Esophagus (tissue), 2 donors: Measurements from ENCODE around the gene SPECC1. TPM values are rescaled to one million over a fixed set of nuclear protein-coding genes. Genes with fewer than 3 reads are reported as not detected.

Experiments
- H3K27ac ChIP-seq, 2 donors: one replicate each; pipeline ENCODE4 v1.5.1; 2013; ENCODE audit warnings: low read depth in 2 of 2, mild to moderate bottlenecking in 2 of 2, inconsistent platforms in 1 of 2, low read length in 1 of 2, moderate library complexity in 1 of 2
- H3K27me3 ChIP-seq, 2 donors: one replicate each; pipeline ENCODE4 v1.6.1; 2013; ENCODE audit warnings: low read length in 2 of 2, control low read depth in 1 of 2, mild to moderate bottlenecking in 1 of 2; ENCODE audit not compliant: insufficient read depth in 2 of 2, control insufficient read depth in 1 of 2
- H3K36me3 ChIP-seq, 2 donors: one replicate each; pipeline ENCODE4 v1.6.1; 2013; ENCODE audit warnings: low read length in 1 of 2; ENCODE audit not compliant: control insufficient read depth in 2 of 2, insufficient read depth in 2 of 2
- H3K4me1 ChIP-seq, 2 donors: one replicate each; pipeline ENCODE4 v1.6.1; 2013; ENCODE audit warnings: low read length in 1 of 2; ENCODE audit not compliant: control insufficient read depth in 2 of 2, insufficient read depth in 2 of 2
- H3K4me3 ChIP-seq, 2 donors: one replicate each; pipeline ENCODE4 v1.5.1; 2013; ENCODE audit warnings: low read length in 2 of 2, mild to moderate bottlenecking in 2 of 2, low read depth in 1 of 2, moderate library complexity in 1 of 2
- H3K9me3 ChIP-seq, 2 donors: one replicate each; pipeline ENCODE4 v1.6.1; 2013; ENCODE audit warnings: mild to moderate bottlenecking in 2 of 2, low read depth in 1 of 2, low read length in 1 of 2, moderate library complexity in 1 of 2; ENCODE audit not compliant: control insufficient read depth in 2 of 2, insufficient read depth in 1 of 2
- WGBS, 2 donors: extraction: QIAGEN DNeasy Blood & Tissue Kit; methylation state at CpG; one replicate each; pipeline ENCODE4 v1.1.7; 2013; 5-methylcytosine and 5-hydroxymethylcytosine counted together
- polyA plus RNA-seq, 2 donors: library from polyadenylated mRNA; stranded (reverse); fragments of 200-250 nt; gene quantifications; one replicate each; pipeline ENCODE4 v1.2.3, GENCODE V29; 2013
- donor health status: healthy with polysubstance abuse.
- donor health status: Bipolar disorder and iron deficiency.

Gene SPECC1
- polyA plus RNA-seq, 2 donors: 7.4 to 19.8 TPM

DNA sequence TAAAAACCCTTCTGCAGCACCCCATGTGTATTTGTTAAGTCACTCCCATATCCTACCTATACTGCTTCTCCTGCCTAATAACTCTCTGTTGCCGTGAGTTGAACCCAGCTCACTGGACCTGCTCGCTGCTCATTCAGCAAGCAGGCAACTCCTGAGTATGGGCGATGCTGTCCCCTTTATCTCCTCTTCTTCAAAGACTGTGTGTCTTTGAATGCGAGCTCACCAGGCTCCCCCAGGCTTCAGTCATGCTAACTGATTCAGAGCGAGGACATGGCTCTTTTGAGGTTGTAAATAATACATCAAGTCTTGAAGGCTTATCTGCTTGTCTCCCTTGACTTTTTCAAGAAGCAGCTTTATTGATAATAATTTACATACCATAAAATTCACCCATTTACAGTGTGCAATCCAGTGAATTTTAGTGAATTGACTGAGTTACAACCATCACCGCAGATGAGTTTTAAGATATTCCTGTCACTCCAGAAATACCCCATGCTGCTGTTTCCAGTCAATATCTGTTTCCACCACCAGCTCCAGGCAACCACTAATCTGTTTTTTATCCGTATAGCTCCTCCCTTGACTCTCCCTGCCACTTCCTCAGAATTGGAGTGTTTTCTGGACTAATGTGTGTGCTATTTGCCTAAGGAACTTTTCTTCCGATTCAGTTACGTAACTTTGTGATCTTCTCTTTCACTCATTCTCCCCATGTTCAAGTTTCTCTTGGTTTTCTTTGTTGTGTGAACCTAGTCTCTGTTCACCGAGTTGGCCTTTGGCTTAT, 132.2 kb downstream of the SPECC1 start:
- WGBS, 2 donors: 65 to 66% methylated on average over 10 of the region's 10 CpGs
- no peak overlapping the region for H3K27ac ChIP-seq
- H3K4me1 ChIP-seq: no peaks in the 10 kb centered on the region
- no peaks in the 10 kb centered on the region for H3K27me3 ChIP-seq
- no peak overlapping the region for H3K4me3 ChIP-seq
- no peaks in the 10 kb centered on the region for H3K9me3 ChIP-seq
- no peaks in the 10 kb centered on the region for H3K36me3 ChIP-seq

GRCh38 chr17:20142268-20142667, 133.1 kb downstream of the SPECC1 start:
- Histone ChIP-seq H3K4me3 (no peak overlapping the region), H3K36me3 (no peaks in the 10 kb centered on the region), H3K27me3 (no peaks in the 10 kb centered on the region), H3K9me3 (no peaks in the 10 kb centered on the region), H3K4me1 (no peaks in the 10 kb centered on the region), H3K27ac (no peak overlapping the region)
- 73 to 76% methylated on average over 6 of the region's 6 CpGs for WGBS, 2 donors

- Histone ChIP-seq H3K36me3 (no peaks in the 10 kb centered on the region), H3K4me3 (no peak overlapping the region), H3K27ac (no peak overlapping the region), H3K9me3 (no peaks in the 10 kb centered on the region), H3K4me1 (no peaks in the 10 kb centered on the region), H3K27me3 (no peaks in the 10 kb centered on the region)
- 93 to 96% methylated on average over 8 of the region's 8 CpGs for WGBS, 2 donors
These were observed 134.6 kb downstream of the SPECC1 start for GRCh38 chr17:20143740-20144139.

GRCh38 chr17:20145567-20145966, 136.4 kb downstream of the SPECC1 start:
- H3K4me3 ChIP-seq: no peak overlapping the region
- no peaks in the 10 kb centered on the region for H3K36me3 ChIP-seq
- H3K9me3 ChIP-seq: no peaks in the 10 kb centered on the region
- H3K4me1 ChIP-seq: no peaks in the 10 kb centered on the region
- 88 to 92% methylated on average over 1 of the region's 1 CpG for WGBS, 2 donors
- no peak overlapping the region for H3K27ac ChIP-seq
- H3K27me3 ChIP-seq: no peaks in the 10 kb centered on the region

GRCh38 chr17:20149251-20149650, 140.1 kb downstream of the SPECC1 start:
- H3K36me3 ChIP-seq: no peaks in the 10 kb centered on the region
- no peaks in the 10 kb centered on the region for H3K4me1 ChIP-seq
- H3K9me3 ChIP-seq: no peaks in the 10 kb centered on the region
- no peaks in the 10 kb centered on the region for H3K27me3 ChIP-seq
- H3K27ac ChIP-seq: no peak overlapping the region
- WGBS, 2 donors: 50 to 58% methylated on average over 4 of the region's 4 CpGs
- H3K4me3 ChIP-seq: no peak overlapping the region

- Histone ChIP-seq H3K4me3 (no peak overlapping the region), H3K27ac (no peak overlapping the region), H3K27me3 (no peaks in the 10 kb centered on the region), H3K9me3 (no peaks in the 10 kb centered on the region), H3K36me3 (no peaks in the 10 kb centered on the region), H3K4me1 (no peaks in the 10 kb centered on the region)
- WGBS, 2 donors: 87 to 92% methylated on average over 5 of the region's 5 CpGs
These were observed 142.0 kb downstream of the SPECC1 start for GRCh38 chr17:20151174-20151573.

- no peaks in the 10 kb centered on the region for H3K9me3 ChIP-seq
- no peaks in the 10 kb centered on the region for H3K4me1 ChIP-seq
- no peak overlapping the region for H3K27ac ChIP-seq
- no peaks in the 10 kb centered on the region for H3K27me3 ChIP-seq
- H3K36me3 ChIP-seq: no peaks in the 10 kb centered on the region
- H3K4me3 ChIP-seq: no peak overlapping the region
- 92 to 94% methylated on average over 2 of the region's 2 CpGs for WGBS, 2 donors
These were observed 144.1 kb downstream of the SPECC1 start for GRCh38 chr17:20153231-20153630.

- Histone ChIP-seq H3K9me3 (no peaks in the 10 kb centered on the region), H3K27ac (no peak overlapping the region), H3K27me3 (no peaks in the 10 kb centered on the region), H3K4me1 (no peaks in the 10 kb centered on the region), H3K36me3 (no peaks in the 10 kb centered on the region), H3K4me3 (no peak overlapping the region)
- 89 to 91% methylated on average over 11 of the region's 11 CpGs for WGBS, 2 donors
These were observed 145.3 kb downstream of the SPECC1 start for GRCh38 chr17:20154286-20155000.

DNA sequence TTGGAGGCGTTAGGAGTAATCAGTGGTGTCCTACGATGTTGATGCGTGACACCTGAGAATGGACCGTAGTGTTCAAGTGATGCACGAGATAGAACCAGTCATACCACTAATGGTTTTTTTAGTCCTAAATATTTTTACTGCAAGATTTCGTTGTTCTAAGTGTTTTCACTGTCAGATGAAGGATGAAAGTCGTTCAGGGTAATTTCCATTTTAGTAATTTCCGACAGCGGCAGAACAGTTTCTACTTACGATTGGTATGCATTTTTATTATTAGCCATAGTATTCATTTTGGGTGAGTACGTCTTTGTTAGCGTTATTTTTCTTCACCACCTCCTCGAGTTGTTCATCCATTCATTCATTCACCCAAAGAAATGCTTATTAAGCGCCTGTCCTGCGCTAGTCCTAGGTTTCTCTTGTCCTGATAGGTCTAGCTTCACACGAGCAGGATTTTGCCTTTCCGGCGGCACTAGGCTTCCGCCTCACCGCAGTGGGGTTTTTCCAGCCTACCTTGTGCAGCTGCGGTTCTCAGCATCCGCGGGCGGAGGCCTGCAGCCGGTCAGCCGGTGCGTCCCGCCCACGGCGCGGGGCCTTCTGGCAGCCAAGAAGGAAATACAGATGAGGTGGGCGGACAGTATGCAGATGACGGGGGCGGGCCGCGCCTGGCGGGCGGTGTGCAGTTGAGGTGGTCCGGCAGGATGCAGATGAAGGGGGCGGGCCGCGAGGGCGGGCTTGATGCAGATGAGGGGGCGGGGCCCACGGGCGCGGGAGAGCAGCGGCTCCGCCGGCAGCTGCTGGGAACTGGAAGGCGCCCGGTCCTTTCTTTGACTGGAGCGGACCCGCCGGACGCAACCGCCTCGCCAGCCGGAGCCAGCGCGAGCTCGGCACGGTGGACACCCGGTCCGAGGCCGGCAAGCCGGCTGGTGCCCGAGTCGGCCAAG, 146.4 kb downstream of the SPECC1 start:
- no peaks in the 10 kb centered on the region for H3K27me3 ChIP-seq
- peak overlapping the region; percentile 61 to 62 for H3K4me3 ChIP-seq
- no peaks in the 10 kb centered on the region for H3K9me3 ChIP-seq
- peak overlapping the region; percentile 81 to 87 for H3K27ac ChIP-seq
- no peaks in the 10 kb centered on the region for H3K4me1 ChIP-seq
- WGBS, 2 donors: 9 to 10% methylated on average over 54 to 69 of the region's 69 CpGs
- H3K36me3 ChIP-seq: no peaks in the 10 kb centered on the region
